Measurements from ENCODE around the gene RAMP2.

Gene RAMP2

GRCh38 chr17:42806249-42806648, 45.2 kb downstream of the RAMP2 start:
- no peak overlapping the region for H2AFZ ChIP-seq (ENCODE audit: low read depth, low read length, severe bottlenecking)

GRCh38 chr17:42809250-42809649, 48.2 kb downstream of the RAMP2 start:
- Histone ChIP-seq H3K4me2 (ENCODE audit: low read depth, low read length, poor library complexity, severe bottlenecking) (no peak overlapping the region), H3K36me3 (ENCODE audit: low read length) (peaks cover 8% of the 10 kb centered on the region; the same call in 1 of the 2 replicates)
- TF ChIP-seq EZH2phosphoT487 (conservative IDR thresholded peaks at IDR 0.05; ENCODE audit: low read length), result no peak

More at GRCh38 chr17:42806249-42806648, 45.2 kb downstream of the RAMP2 start:
- TF ChIP-seq EZH2phosphoT487 (conservative IDR thresholded peaks at IDR 0.05; ENCODE audit: low read length) (no peak), CTCF (IDR thresholded peaks at IDR 0.05; ENCODE audit: insufficient read depth, low read length, poor library complexity, severe bottlenecking) (no peak)
- H4K20me1 ChIP-seq (ENCODE audit: low read depth, low read length), result no peaks in the 10 kb centered on the region
- H3K9ac ChIP-seq (ENCODE audit: low read length), result no peak overlapping the region
- H3K27me3 ChIP-seq (ENCODE audit: low read length), result no peaks in the 10 kb centered on the region
- H3K4me2 ChIP-seq (ENCODE audit: low read depth, low read length, poor library complexity, severe bottlenecking), result no peak overlapping the region
- no peaks in the 10 kb centered on the region for H3K9me3 ChIP-seq (ENCODE audit: insufficient read depth, low read length)
- H3K4me3 ChIP-seq (ENCODE audit: insufficient read depth, low read length, poor library complexity, severe bottlenecking), result no peak overlapping the region
- H3K79me2 ChIP-seq (ENCODE audit: insufficient read depth, low read length), result no peaks in the 10 kb centered on the region
- H3K9me2 ChIP-seq (replicated peaks; ENCODE audit: insufficient read depth, low read length), result no peaks in the 10 kb centered on the region
- H3K36me3 ChIP-seq (ENCODE audit: low read length), result peaks cover 3% of the 10 kb centered on the region; the same call in 1 of the 2 replicates
- no peak overlapping the region for H3K27ac ChIP-seq (ENCODE audit: low read depth, low read length)
- H3F3A ChIP-seq (ENCODE audit: insufficient read depth), result 0 out of 2 replicates have a peak, but pooled peaks cover 6% of the 10 kb centered on the region

More at GRCh38 chr17:42809250-42809649, 48.2 kb downstream of the RAMP2 start:
- Histone ChIP-seq H3K27me3 (ENCODE audit: low read length) (no peaks in the 10 kb centered on the region), H3K27ac (ENCODE audit: low read depth, low read length) (no peak overlapping the region), H3K9me2 (replicated peaks; ENCODE audit: insufficient read depth, low read length) (no peaks in the 10 kb centered on the region), H3F3A (ENCODE audit: insufficient read depth) (0 out of 2 replicates have a peak, but pooled peaks cover 6% of the 10 kb centered on the region), H2AFZ (ENCODE audit: low read depth, low read length, severe bottlenecking) (no peak overlapping the region), H3K9ac (ENCODE audit: low read length) (no peak overlapping the region), H3K4me3 (ENCODE audit: insufficient read depth, low read length, poor library complexity, severe bottlenecking) (no peak overlapping the region), H3K79me2 (ENCODE audit: insufficient read depth, low read length) (no peaks in the 10 kb centered on the region), H4K20me1 (ENCODE audit: low read depth, low read length) (no peaks in the 10 kb centered on the region), H3K9me3 (ENCODE audit: insufficient read depth, low read length) (no peaks in the 10 kb centered on the region)

All from SU-DHL-6 (cell line).